Measurements from ENCODE around the gene PTPRD. TPM values are rescaled to one million over a fixed set of nuclear protein-coding genes. Genes with fewer than 3 reads are reported as not detected.

PTPRD gene
- total and polyA plus RNA-seq, 2 of the 4 experiments (the other 2 are of a cell fraction) = 0.07 to 0.18 TPM

DNA sequence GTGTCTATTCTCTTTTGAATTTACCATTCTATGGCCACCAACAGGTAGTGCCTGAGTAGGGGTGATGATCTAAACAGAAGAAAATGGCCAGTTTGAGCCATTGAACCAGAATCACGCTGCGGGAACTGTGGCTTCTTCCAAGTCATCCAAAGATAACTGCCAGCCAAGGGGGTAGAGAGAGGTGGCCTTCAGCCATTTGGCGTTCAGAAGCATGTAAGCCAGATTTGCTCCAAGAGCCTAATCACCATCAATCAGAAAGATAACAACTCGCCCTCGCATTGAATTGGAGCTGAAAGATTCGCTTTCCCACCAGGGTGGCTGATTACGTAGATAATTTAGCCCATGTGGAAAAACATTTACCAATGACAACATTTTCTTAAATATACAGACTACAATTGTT lies 1510.5 kb downstream of the PTPRD start:
- intact Hi-C loops (cut with micrococcal nuclease) (loop anchor here (5.0 kb wide), 1 partner anchor 45 kb away; no protein-coding TSS in a partner anchor), dilution Hi-C loops (cut with HindIII; ENCODE audit: low sequenced_read_pairs, unreplicated experiment) (no loop called here), in situ Hi-C loops (cut with MboI; ENCODE audit: low sequenced_read_pairs) (no loop called here)
- DNase-seq (no peak), ATAC-seq (ENCODE audit: low read depth) (no peak)
- Histone ChIP-seq H2AFZ (replicated peaks; ENCODE audit: low read length, poor library complexity) (no peak overlapping the region), H2AK9ac (replicated peaks; ENCODE audit: low read depth, low read length, poor library complexity) (no peak overlapping the region), H3K4me1 (ENCODE audit: control insufficient read depth, insufficient read depth, low read length) (no peaks in the 10 kb centered on the region), H4K5ac (ENCODE audit: low read depth, low read length) (no peak overlapping the region), H2BK15ac (ENCODE audit: low read depth, low read length) (no peak overlapping the region), H3K18ac (ENCODE audit: low read depth, low read length) (no peak overlapping the region), H4K8ac (ENCODE audit: low read depth in 2 of 2, low read length in 2 of 2) (no peak overlapping the region), H3K23ac (ENCODE audit: low read depth, low read length) (no peak overlapping the region), H3K4me2 (ENCODE audit: low read depth, low read length) (no peak overlapping the region), H3K4ac (ENCODE audit: low read depth, low read length) (no peak overlapping the region), H2BK5ac (ENCODE audit: low read depth, low read length, poor library complexity, severe bottlenecking) (no peak overlapping the region), H3K14ac (replicated peaks; ENCODE audit: low read depth, low read length) (no peak overlapping the region), H3K27ac (ENCODE audit: insufficient read depth, low read length) (no peak overlapping the region), H3K36me3 (ENCODE audit: control insufficient read depth, insufficient read depth, low read length) (no peaks in the 10 kb centered on the region), H2BK120ac (ENCODE audit: low read depth, low read length) (no peak overlapping the region), H3K9me3 (ENCODE audit: control insufficient read depth, insufficient read depth, low read length) (peaks cover 3% of the 10 kb centered on the region; the same call in 1 of the 2 replicates), H3K9me1 (ENCODE audit: insufficient read depth, low read length) (no peaks in the 10 kb centered on the region), H3K79me1 (ENCODE audit: low read depth in 1 of 2, low read length in 2 of 2) (no peaks in the 10 kb centered on the region), H4K91ac (ENCODE audit: insufficient read depth, low read depth, low read length) (no peak overlapping the region), H3K27me3 (ENCODE audit: control insufficient read depth, insufficient read depth, low read length) (no peaks in the 10 kb centered on the region), H4K20me1 (ENCODE audit: insufficient read depth, low read length) (no peaks in the 10 kb centered on the region), H2AK5ac (ENCODE audit: low read depth, low read length) (no peak overlapping the region), H3K4me3 (ENCODE audit: insufficient read depth, low read depth, low read length) (no peak overlapping the region), H3K9ac (ENCODE audit: low read depth, low read length) (no peak overlapping the region), H3K56ac (ENCODE audit: extremely low read depth, insufficient read depth, low read length) (no peak overlapping the region), H2BK20ac (ENCODE audit: low read depth, low read length) (no peak overlapping the region)
- TF ChIP-seq CEBPB (IDR thresholded peaks at IDR 0.05; ENCODE audit: low read depth, low read length) = no peak
- TF ChIP-seq CHD1 (IDR thresholded peaks at IDR 0.05; ENCODE audit: low read depth, low read length) = no peak
- TF ChIP-seq, protein P1, sequence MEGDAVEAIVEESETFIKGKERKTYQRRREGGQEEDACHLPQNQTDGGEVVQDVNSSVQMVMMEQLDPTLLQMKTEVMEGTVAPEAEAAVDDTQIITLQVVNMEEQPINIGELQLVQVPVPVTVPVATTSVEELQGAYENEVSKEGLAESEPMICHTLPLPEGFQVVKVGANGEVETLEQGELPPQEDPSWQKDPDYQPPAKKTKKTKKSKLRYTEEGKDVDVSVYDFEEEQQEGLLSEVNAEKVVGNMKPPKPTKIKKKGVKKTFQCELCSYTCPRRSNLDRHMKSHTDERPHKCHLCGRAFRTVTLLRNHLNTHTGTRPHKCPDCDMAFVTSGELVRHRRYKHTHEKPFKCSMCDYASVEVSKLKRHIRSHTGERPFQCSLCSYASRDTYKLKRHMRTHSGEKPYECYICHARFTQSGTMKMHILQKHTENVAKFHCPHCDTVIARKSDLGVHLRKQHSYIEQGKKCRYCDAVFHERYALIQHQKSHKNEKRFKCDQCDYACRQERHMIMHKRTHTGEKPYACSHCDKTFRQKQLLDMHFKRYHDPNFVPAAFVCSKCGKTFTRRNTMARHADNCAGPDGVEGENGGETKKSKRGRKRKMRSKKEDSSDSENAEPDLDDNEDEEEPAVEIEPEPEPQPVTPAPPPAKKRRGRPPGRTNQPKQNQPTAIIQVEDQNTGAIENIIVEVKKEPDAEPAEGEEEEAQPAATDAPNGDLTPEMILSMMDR (conservative IDR thresholded peaks at IDR 0.05; ENCODE audit: low read depth, low read length) = no peak
- no peak for TF ChIP-seq FOS (IDR thresholded peaks at IDR 0.05; ENCODE audit: low read depth, low read length)
- no peak for TF ChIP-seq MXI1 (IDR thresholded peaks at IDR 0.05; ENCODE audit: borderline replicate concordance, low read depth, low read length)
- no peak for TF ChIP-seq MAFK (IDR thresholded peaks at IDR 0.05; ENCODE audit: low read depth, low read length)
- TF ChIP-seq BHLHE40 (IDR thresholded peaks at IDR 0.05; ENCODE audit: low read depth, low read length) = no peak
- no peak for TF ChIP-seq SMC3 (IDR thresholded peaks at IDR 0.05; ENCODE audit: low read depth, low read length)
- TF ChIP-seq RCOR1 (IDR thresholded peaks at IDR 0.05; ENCODE audit: insufficient replicate concordance, low read length) = no peak
- no peak for TF ChIP-seq RAD21 (IDR thresholded peaks at IDR 0.05; ENCODE audit: low read length)
- TF ChIP-seq RFX5 (IDR thresholded peaks at IDR 0.05; ENCODE audit: low read depth, low read length) = no peak
- TF ChIP-seq MAZ (IDR thresholded peaks at IDR 0.05; ENCODE audit: borderline replicate concordance, low read depth, low read length) = no peak
- TF ChIP-seq, protein P2, sequence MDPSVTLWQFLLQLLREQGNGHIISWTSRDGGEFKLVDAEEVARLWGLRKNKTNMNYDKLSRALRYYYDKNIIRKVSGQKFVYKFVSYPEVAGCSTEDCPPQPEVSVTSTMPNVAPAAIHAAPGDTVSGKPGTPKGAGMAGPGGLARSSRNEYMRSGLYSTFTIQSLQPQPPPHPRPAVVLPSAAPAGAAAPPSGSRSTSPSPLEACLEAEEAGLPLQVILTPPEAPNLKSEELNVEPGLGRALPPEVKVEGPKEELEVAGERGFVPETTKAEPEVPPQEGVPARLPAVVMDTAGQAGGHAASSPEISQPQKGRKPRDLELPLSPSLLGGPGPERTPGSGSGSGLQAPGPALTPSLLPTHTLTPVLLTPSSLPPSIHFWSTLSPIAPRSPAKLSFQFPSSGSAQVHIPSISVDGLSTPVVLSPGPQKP (IDR thresholded peaks at IDR 0.05; ENCODE audit: borderline replicate concordance, low read depth, low read length) = no peak
- TF ChIP-seq USF2 (IDR thresholded peaks at IDR 0.05; ENCODE audit: low read depth, low read length) = no peak
- TF ChIP-seq POLR2A (IDR thresholded peaks at IDR 0.05; ENCODE audit: low read depth, low read length) = no peak
- no peak for TF ChIP-seq NFE2L2 (IDR thresholded peaks at IDR 0.05; ENCODE audit: low read depth, low read length)
- BruUV-seq (replicated peaks) = no TSS peak
- ChIA-PET POLR2A (ENCODE audit: unreplicated experiment) (no interaction called here), CTCF (no interaction called here)
- 0% methylated on average over 2 of the region's 7 CpGs; no CpG with 5 or more reads in 1 of the 2 experiments for WGBS, 2 experiments (ENCODE audit: extremely low coverage in 2 of 2, insufficient read length in 1 of 2)
